ENCODE results near the gene MUS81.

MUS81 gene

GRCh38 chr11:65883058-65883761 is 23.0 kb downstream of the MUS81 start:
- no peak overlapping the region for H3K4me3 ChIP-seq (ENCODE audit: low read depth, low read length)
- TF ChIP-seq MYC (IDR thresholded peaks at IDR 0.05; ENCODE audit: low read depth, low read length) (no peak), MAX (IDR thresholded peaks at IDR 0.05; ENCODE audit: low read depth, low read length) (no peak), POLR2A (IDR thresholded peaks at IDR 0.05; ENCODE audit: extremely low read depth, insufficient read length) (no peak), CTCF (IDR thresholded peaks at IDR 0.05; ENCODE audit: low read depth, low read length) (no peak)
- DNase-seq (ENCODE audit: low read depth), result no peak

GRCh38 chr11:65883786-65884715 is 23.8 kb downstream of the MUS81 start:
- TF ChIP-seq POLR2A (IDR thresholded peaks at IDR 0.05; ENCODE audit: extremely low read depth, insufficient read length) (no peak), MYC (IDR thresholded peaks at IDR 0.05; ENCODE audit: low read depth, low read length) (no peak), MAX (IDR thresholded peaks at IDR 0.05; ENCODE audit: low read depth, low read length) (no peak), CTCF (IDR thresholded peaks at IDR 0.05; ENCODE audit: low read depth, low read length) (no peak)
- no peak overlapping the region for H3K4me3 ChIP-seq (ENCODE audit: low read depth, low read length)
- DNase-seq (ENCODE audit: low read depth), result no peak

GRCh38 chr11:65884716-65885092 is 24.5 kb downstream of the MUS81 start:
- DNase-seq (ENCODE audit: low read depth), result peak; percentile 88
- no peak overlapping the region for H3K4me3 ChIP-seq (ENCODE audit: low read depth, low read length)
- TF ChIP-seq MAX (IDR thresholded peaks at IDR 0.05; ENCODE audit: low read depth, low read length) (peak; percentile 67), CTCF (IDR thresholded peaks at IDR 0.05; ENCODE audit: low read depth, low read length) (peak; percentile 99), MYC (IDR thresholded peaks at IDR 0.05; ENCODE audit: low read depth, low read length) (peak; percentile 67; the same call in 1 of the 2 replicates), POLR2A (IDR thresholded peaks at IDR 0.05; ENCODE audit: extremely low read depth, insufficient read length) (peak; percentile 15)

GRCh38 chr11:65885231-65885630 is 25.0 kb downstream of the MUS81 start:
- DNase-seq (ENCODE audit: low read depth), result no peak
- no peak overlapping the region for H3K4me3 ChIP-seq (ENCODE audit: low read depth, low read length)
- TF ChIP-seq MYC (IDR thresholded peaks at IDR 0.05; ENCODE audit: low read depth, low read length), result no peak
- no peak for TF ChIP-seq CTCF (IDR thresholded peaks at IDR 0.05; ENCODE audit: low read depth, low read length)
- no peak for TF ChIP-seq POLR2A (IDR thresholded peaks at IDR 0.05; ENCODE audit: extremely low read depth, insufficient read length)
- no peak for TF ChIP-seq MAX (IDR thresholded peaks at IDR 0.05; ENCODE audit: low read depth, low read length)

GRCh38 chr11:65885808-65886536 is 25.7 kb downstream of the MUS81 start:
- DNase-seq (ENCODE audit: low read depth), result no peak
- H3K4me3 ChIP-seq (ENCODE audit: low read depth, low read length), result no peak overlapping the region
- no peak for TF ChIP-seq CTCF (IDR thresholded peaks at IDR 0.05; ENCODE audit: low read depth, low read length)
- TF ChIP-seq MAX (IDR thresholded peaks at IDR 0.05; ENCODE audit: low read depth, low read length), result no peak
- no peak for TF ChIP-seq MYC (IDR thresholded peaks at IDR 0.05; ENCODE audit: low read depth, low read length)
- no peak for TF ChIP-seq POLR2A (IDR thresholded peaks at IDR 0.05; ENCODE audit: extremely low read depth, insufficient read length)

All from NB4 (cell line).